GM19468 (cell line): Measurements from ENCODE around the gene REC114.

Experiments used
- ATAC-seq: cut with Tn5 transposase; IDR thresholded peaks from one replicate; pipeline ENCODE4 v1.9.1; 2021; ENCODE audit warnings: mild to moderate bottlenecking, moderate library complexity, moderate number of reproducible peaks; ENCODE audit not compliant: unreplicated experiment; ENCODE audit errors: extremely low read depth

The REC114 gene

GRCh38 chr15:73599934-73600333 lies 157.0 kb downstream of the REC114 start:
- no peak for ATAC-seq

- ATAC-seq, result no peak
These were observed 157.7 kb downstream of the REC114 start for GRCh38 chr15:73600413-73601335.

- no peak for ATAC-seq
These were observed 158.8 kb downstream of the REC114 start for GRCh38 chr15:73601451-73602445.

- ATAC-seq, result no peak
These were observed 159.5 kb downstream of the REC114 start for GRCh38 chr15:73602446-73602843.

GRCh38 chr15:73602992-73603391 lies 160.0 kb downstream of the REC114 start:
- no peak for ATAC-seq

- no peak for ATAC-seq
These were observed 161.5 kb downstream of the REC114 start for GRCh38 chr15:73604477-73604876.

- ATAC-seq, result no peak
These were observed 162.9 kb downstream of the REC114 start for GRCh38 chr15:73605759-73606436.

- no peak for ATAC-seq
These were observed 164.4 kb downstream of the REC114 start for GRCh38 chr15:73607405-73607804.

GRCh38 chr15:73607843-73608242 lies 164.9 kb downstream of the REC114 start:
- ATAC-seq, result no peak

- ATAC-seq, result no peak
These were observed 165.5 kb downstream of the REC114 start for GRCh38 chr15:73608475-73608874.

- no peak for ATAC-seq
These were observed 166.0 kb downstream of the REC114 start for GRCh38 chr15:73608941-73609340.
